Measurements from ENCODE around the gene DHRS3. TPM values are rescaled to one million over a fixed set of nuclear protein-coding genes. Genes with fewer than 3 reads are reported as not detected.

Gene DHRS3
- total and polyA plus RNA-seq, 2 donors (not counting 1 experiment from before 2014, with no cell fraction given), result 0.37 TPM

DNA sequence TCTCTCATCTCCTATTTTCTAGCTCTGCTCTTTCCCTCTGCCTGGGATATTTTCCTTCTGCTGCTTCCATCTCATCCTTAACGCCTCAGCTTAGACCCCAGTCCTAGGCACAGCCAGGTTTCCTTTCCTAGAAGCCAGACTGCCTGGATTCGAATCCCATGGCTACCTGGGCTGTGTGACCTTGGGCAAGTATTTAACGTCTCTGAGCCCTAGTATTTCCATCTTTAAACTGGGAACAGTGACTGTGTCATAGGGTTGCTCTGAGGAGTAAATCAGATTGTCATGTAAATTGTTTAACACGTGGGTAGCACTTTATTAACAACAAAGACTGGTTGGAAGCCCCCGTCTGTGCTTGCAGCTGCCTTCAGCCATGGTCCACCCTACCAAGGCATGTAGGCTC, 18.4 kb downstream of the DHRS3 start:
- Mint-ChIP-seq H3K4me1 (peaks cover 5% of the 10 kb centered on the region), H3K27me3 (peaks cover 7% of the 10 kb centered on the region), H3K9me3 (ENCODE audit: insufficient read depth) (no peaks in the 10 kb centered on the region), H3K27ac (no peak overlapping the region), H3K4me3 (no peak overlapping the region)
- Histone ChIP-seq H2AFZ (ENCODE audit: insufficient read depth, low read depth, low read length, poor library complexity, severe bottlenecking) (no peak overlapping the region), H3K9me3 (ENCODE audit: control extremely low read depth in 1 of 3, control insufficient read depth in 2 of 3, insufficient read depth in 1 of 3, low read length in 2 of 3) (no peaks in the 10 kb centered on the region), H3K27ac (ENCODE audit: low read length in 2 of 2) (no peak overlapping the region), H4K20me1 (ENCODE audit: control insufficient read depth, insufficient read depth, low read length, poor library complexity, severe bottlenecking) (no peaks in the 10 kb centered on the region), H3K4me2 (replicated peaks; ENCODE audit: low read depth, low read length, poor library complexity, severe bottlenecking) (no peak overlapping the region), H3K4me3 (ENCODE audit: control extremely low read depth in 1 of 5, extremely low read depth in 1 of 5, insufficient read depth in 1 of 5, low read depth in 2 of 5, low read length in 4 of 5) (no peak overlapping the region), H3K4me1 (ENCODE audit: control insufficient read depth in 2 of 2, insufficient read depth in 2 of 2, low read length in 2 of 2) (peaks cover 4 to 10% of the 10 kb centered on the region in 2 donors), H3K36me3 (replicated peaks in 1 of 2; ENCODE audit: control extremely low read depth in 1 of 2, control insufficient read depth in 1 of 2, extremely low read depth in 1 of 2, insufficient read depth in 2 of 2, low read length in 1 of 2) (no peaks in the 10 kb centered on the region), H3K79me2 (ENCODE audit: control insufficient read depth, insufficient read depth, low read length) (no peaks in the 10 kb centered on the region), H3K9ac (ENCODE audit: low read length) (no peak overlapping the region), H3K27me3 (replicated peaks in 1 of 4; ENCODE audit: control extremely low read depth in 1 of 4, control insufficient read depth in 3 of 4, insufficient read depth in 4 of 4, low read length in 3 of 4) (peaks cover 0 to 5% (median 3%) of the 10 kb centered on the region in 4 experiments)
- no peak for ATAC-seq (ENCODE audit: low read depth)
- DNase-seq, result no peak
- TF ChIP-seq EZH2 (IDR thresholded peaks at IDR 0.05; ENCODE audit: borderline replicate concordance, insufficient read depth, low read depth, low read length, poor library complexity, severe bottlenecking), result no peak
- TF ChIP-seq, protein P1, sequence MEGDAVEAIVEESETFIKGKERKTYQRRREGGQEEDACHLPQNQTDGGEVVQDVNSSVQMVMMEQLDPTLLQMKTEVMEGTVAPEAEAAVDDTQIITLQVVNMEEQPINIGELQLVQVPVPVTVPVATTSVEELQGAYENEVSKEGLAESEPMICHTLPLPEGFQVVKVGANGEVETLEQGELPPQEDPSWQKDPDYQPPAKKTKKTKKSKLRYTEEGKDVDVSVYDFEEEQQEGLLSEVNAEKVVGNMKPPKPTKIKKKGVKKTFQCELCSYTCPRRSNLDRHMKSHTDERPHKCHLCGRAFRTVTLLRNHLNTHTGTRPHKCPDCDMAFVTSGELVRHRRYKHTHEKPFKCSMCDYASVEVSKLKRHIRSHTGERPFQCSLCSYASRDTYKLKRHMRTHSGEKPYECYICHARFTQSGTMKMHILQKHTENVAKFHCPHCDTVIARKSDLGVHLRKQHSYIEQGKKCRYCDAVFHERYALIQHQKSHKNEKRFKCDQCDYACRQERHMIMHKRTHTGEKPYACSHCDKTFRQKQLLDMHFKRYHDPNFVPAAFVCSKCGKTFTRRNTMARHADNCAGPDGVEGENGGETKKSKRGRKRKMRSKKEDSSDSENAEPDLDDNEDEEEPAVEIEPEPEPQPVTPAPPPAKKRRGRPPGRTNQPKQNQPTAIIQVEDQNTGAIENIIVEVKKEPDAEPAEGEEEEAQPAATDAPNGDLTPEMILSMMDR (IDR thresholded peaks at IDR 0.05), result no peak
- 90% methylated on average over 5 of the region's 5 CpGs for WGBS (ENCODE audit: insufficient coverage)
- intact Hi-C loops (cut with micrococcal nuclease), result no loop called here
- ChIA-PET CTCF (no interaction called here), POLR2A (no interaction called here)

DNA sequence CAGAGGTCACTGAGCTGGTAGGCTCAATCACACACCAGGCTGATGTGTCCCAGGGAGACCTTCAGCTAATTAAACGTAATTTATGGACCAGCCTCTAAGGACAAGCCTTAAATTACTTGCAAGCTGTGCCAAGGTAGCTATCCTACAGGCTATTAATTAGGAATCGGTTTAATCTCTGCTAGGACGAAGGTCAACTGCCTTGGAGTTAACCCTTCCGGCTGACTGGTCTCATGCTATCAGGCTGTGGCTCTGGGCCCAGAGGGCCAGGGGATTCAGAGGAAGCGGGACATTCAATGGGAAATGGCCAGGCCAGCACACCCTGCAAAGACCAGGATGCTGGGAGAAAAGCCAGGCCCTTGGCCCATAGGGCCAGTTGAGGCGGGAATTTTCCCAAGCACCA, 19.0 kb downstream of the DHRS3 start:
- Histone ChIP-seq H3K79me2 (ENCODE audit: control insufficient read depth, insufficient read depth, low read length) (no peaks in the 10 kb centered on the region), H3K9ac (ENCODE audit: low read length) (no peak overlapping the region), H4K20me1 (ENCODE audit: control insufficient read depth, insufficient read depth, low read length, poor library complexity, severe bottlenecking) (no peaks in the 10 kb centered on the region), H3K9me3 (ENCODE audit: control extremely low read depth in 1 of 3, control insufficient read depth in 2 of 3, insufficient read depth in 1 of 3, low read length in 2 of 3) (no peaks in the 10 kb centered on the region), H3K36me3 (replicated peaks in 1 of 2; ENCODE audit: control extremely low read depth in 1 of 2, control insufficient read depth in 1 of 2, extremely low read depth in 1 of 2, insufficient read depth in 2 of 2, low read length in 1 of 2) (no peaks in the 10 kb centered on the region), H3K27me3 (replicated peaks in 1 of 4; ENCODE audit: control extremely low read depth in 1 of 4, control insufficient read depth in 3 of 4, insufficient read depth in 4 of 4, low read length in 3 of 4) (peaks cover 0 to 11% (median 3%) of the 10 kb centered on the region in 4 experiments), H2AFZ (ENCODE audit: insufficient read depth, low read depth, low read length, poor library complexity, severe bottlenecking) (no peak overlapping the region), H3K27ac (ENCODE audit: low read length in 2 of 2) (no peak overlapping the region), H3K4me3 (ENCODE audit: control extremely low read depth in 1 of 5, extremely low read depth in 1 of 5, insufficient read depth in 1 of 5, low read depth in 2 of 5, low read length in 4 of 5) (no peak overlapping the region), H3K4me1 (ENCODE audit: control insufficient read depth in 2 of 2, insufficient read depth in 2 of 2, low read length in 2 of 2) (peaks cover 8 to 15% of the 10 kb centered on the region in 2 donors), H3K4me2 (replicated peaks; ENCODE audit: low read depth, low read length, poor library complexity, severe bottlenecking) (no peak overlapping the region)
- H3K27me3 Mint-ChIP-seq, result peaks cover 14% of the 10 kb centered on the region
- no peak overlapping the region for H3K27ac Mint-ChIP-seq
- WGBS (ENCODE audit: insufficient coverage), result 97% methylated on average over 6 of the region's 6 CpGs
- intact Hi-C loops (cut with micrococcal nuclease), result no loop called here
- CTCF ChIA-PET, result interaction anchor here (0.8 kb wide), 1 partner anchor 60 kb away, joined by 3 read pairs; no protein-coding TSS in a partner anchor
- no peak overlapping the region for H3K4me3 Mint-ChIP-seq
- H3K4me1 Mint-ChIP-seq, result peaks cover 11% of the 10 kb centered on the region
- DNase-seq (no peak), ATAC-seq (ENCODE audit: low read depth) (no peak)
- POLR2A ChIA-PET, result no interaction called here
- no peak for TF ChIP-seq EZH2 (IDR thresholded peaks at IDR 0.05; ENCODE audit: borderline replicate concordance, insufficient read depth, low read depth, low read length, poor library complexity, severe bottlenecking)
- TF ChIP-seq, protein P1 (IDR thresholded peaks at IDR 0.05), result no peak
- no peaks in the 10 kb centered on the region for H3K9me3 Mint-ChIP-seq (ENCODE audit: insufficient read depth)

Measured in B cell (primary cell).